Keratinocyte (primary cell): ENCODE measurements around the gene RERE.

ENCODE experiments used
- CTCF ChIP-seq, 3 experiments: IDR thresholded peaks in 1 of 3; conservative IDR thresholded peaks in 1 of 3; optimal IDR thresholded peaks in 1 of 3; 2 replicates in 2 of 3; 3 replicates in 1 of 3; pipeline versions ENCODE3 to v1.5.1; 2011; ENCODE audit warnings: low read length in 3 of 3, mild to moderate bottlenecking in 3 of 3, moderate library complexity in 2 of 3, control low read depth in 1 of 3, inconsistent platforms in 1 of 3; ENCODE audit not compliant: insufficient read depth in 2 of 3; ENCODE audit errors: extremely low read depth in 1 of 3
- EZH2 ChIP-seq: IDR thresholded peaks from one replicate; pipeline ENCODE4 v1.6.1; 2012; ENCODE audit warnings: inconsistent platforms, mild to moderate bottlenecking, low read length, moderate library complexity

GRCh38 chr1:8398677-8399076 lies 418.8 kb downstream of the RERE start:
- TF ChIP-seq CTCF (optimal IDR thresholded peaks at IDR 0.05 in 1 of 3, IDR thresholded peaks at IDR 0.05 in 1 of 3, conservative IDR thresholded peaks at IDR 0.05 in 1 of 3; ENCODE audit: extremely low read depth in 1 of 3, insufficient read depth in 2 of 3, low read length in 3 of 3), result peak in 1 of 3 experiments; percentile 15
- no peak for TF ChIP-seq EZH2
